T-cell (primary cell): Measurements from ENCODE around the gene GAPVD1. TPM values are rescaled to one million over a fixed set of nuclear protein-coding genes. Genes with fewer than 3 reads are reported as not detected.
"Not testable (repeated sequence)": the region's sequence is repeated elsewhere in the genome, so short reads cannot be mapped to it uniquely, and the experiment has no call there.

ENCODE experiments used
- ATAC-seq, 4 experiments: fragments of 200-7000 bp in 3 of 4; fragments of 150-1000 bp in 1 of 4; cut with Tn5 transposase; replicated peaks in 1 of 4; 1 replicate in 3 of 4; 2 replicates in 1 of 4; pipeline ENCODE4 v1.10.0; 2021; ENCODE audit warnings: moderate library complexity in 3 of 4, mild to moderate bottlenecking in 2 of 4, moderate number of reproducible peaks in 1 of 4
- CTCF ChIA-PET, 2 donors: fragments of 300-600 bp; sonication (Branson Sonifier 250); formaldehyde crosslinking; loops; one replicate each; lab custom pipeline; 2022; ENCODE audit warnings: antibody characterized with exemption in 2 of 2; lab: Charles Lee
- POLR2A ChIA-PET, 2 donors: fragments of 300-600 bp; sonication (Branson Sonifier 250); formaldehyde crosslinking; loops; one replicate each; lab custom pipeline; 2022; ENCODE audit warnings: antibody characterized with exemption in 2 of 2; lab: Charles Lee
- DNase-seq, 35 experiments: peaks; one replicate each; pipeline versions ENCODE4 v3.0.0 to v3.0.0-alpha.2; 2013 to 2023
- H3K27ac ChIP-seq: one replicate; pipeline ENCODE4 v1.5.1; 2013; ENCODE audit warnings: low read length
- H3K27me3 ChIP-seq, 2 experiments: replicated peaks in 1 of 2; 1 replicate in 1 of 2; 2 replicates in 1 of 2; pipeline versions ENCODE4 v1.6.1 to v1.7.0; 2013; ENCODE audit warnings: low read length in 1 of 2, mixed read lengths in 1 of 2; ENCODE audit not compliant: control insufficient read depth in 2 of 2, insufficient read depth in 2 of 2; ENCODE audit errors: extremely low read depth in 1 of 2
- H3K36me3 ChIP-seq, 2 donors: 1 replicate in 1 of 2; 2 replicates in 1 of 2; pipeline versions ENCODE4 v1.6.1 to v1.7.0; 2013; ENCODE audit warnings: low read length in 1 of 2; ENCODE audit not compliant: control insufficient read depth in 2 of 2, insufficient read depth in 1 of 2; ENCODE audit errors: extremely low read depth in 1 of 2
- H3K4me1 ChIP-seq, 2 experiments: 1 replicate in 1 of 2; 2 replicates in 1 of 2; pipeline versions ENCODE4 v1.6.1 to v1.7.0; 2013; ENCODE audit warnings: low read length in 2 of 2, mixed read lengths in 1 of 2; ENCODE audit not compliant: insufficient read depth in 2 of 2, control insufficient read depth in 1 of 2; ENCODE audit errors: extremely low read depth in 1 of 2
- H3K4me3 ChIP-seq, 2 donors: 1 replicate in 1 of 2; 2 replicates in 1 of 2; pipeline versions ENCODE4 v1.5.1 to v1.7.0; 2013; ENCODE audit warnings: mild to moderate bottlenecking in 2 of 2, low read length in 1 of 2, moderate library complexity in 1 of 2; ENCODE audit not compliant: control insufficient read depth in 1 of 2; ENCODE audit errors: extremely low read depth in 1 of 2
- H3K9me3 ChIP-seq: 2 replicates; pipeline ENCODE4 v1.7.0; 2013
- H3K27ac Mint-ChIP-seq, 2 donors: one replicate each; pipeline ENCODE4 v1.8.0; 2020 to 2021; ENCODE audit warnings: mild to moderate bottlenecking in 2 of 2, mixed read lengths in 2 of 2
- H3K27me3 Mint-ChIP-seq, 2 donors: one replicate each; pipeline ENCODE4 v1.8.0; 2021 to 2022; ENCODE audit warnings: mixed read lengths in 2 of 2
- H3K36me3 Mint-ChIP-seq: one replicate; pipeline ENCODE4 v1.8.0; 2021; ENCODE audit warnings: mixed read lengths
- H3K4me1 Mint-ChIP-seq, 3 donors: one replicate each; pipeline ENCODE4 v1.8.0; 2020 to 2022; ENCODE audit warnings: mixed read lengths in 3 of 3, mild to moderate bottlenecking in 1 of 3
- H3K4me3 Mint-ChIP-seq, 3 donors: one replicate each; pipeline ENCODE4 v1.8.0; 2020 to 2022; ENCODE audit warnings: mild to moderate bottlenecking in 3 of 3, mixed read lengths in 3 of 3, moderate library complexity in 3 of 3
- H3K9me3 Mint-ChIP-seq, 3 donors: one replicate each; pipeline ENCODE4 v1.8.0; 2020 to 2022; ENCODE audit warnings: mixed read lengths in 3 of 3
- WGBS: methylation state at CpG from one replicate; pipeline ENCODE4 v1.1.5; 2013; ENCODE audit warnings: missing lambda C conversion rate; ENCODE audit not compliant: insufficient coverage; 5-methylcytosine and 5-hydroxymethylcytosine counted together
- total RNA-seq, 35 experiments: library from RNA in 6 of 35; stranded (reverse) in 6 of 35; fragments of 120-200 nt in 1 of 35; gene quantifications; one replicate each; pipeline versions ENCODE4 v1.2.1 to v1.2.4 and lab custom pipeline; 2013 to 2026

GAPVD1 gene
- total RNA-seq, 5 donors from 2014 or later (not counting 1 experiment from before 2014, with no cell fraction given) = 54.6 to 71.2 (median 57.4) TPM

DNA sequence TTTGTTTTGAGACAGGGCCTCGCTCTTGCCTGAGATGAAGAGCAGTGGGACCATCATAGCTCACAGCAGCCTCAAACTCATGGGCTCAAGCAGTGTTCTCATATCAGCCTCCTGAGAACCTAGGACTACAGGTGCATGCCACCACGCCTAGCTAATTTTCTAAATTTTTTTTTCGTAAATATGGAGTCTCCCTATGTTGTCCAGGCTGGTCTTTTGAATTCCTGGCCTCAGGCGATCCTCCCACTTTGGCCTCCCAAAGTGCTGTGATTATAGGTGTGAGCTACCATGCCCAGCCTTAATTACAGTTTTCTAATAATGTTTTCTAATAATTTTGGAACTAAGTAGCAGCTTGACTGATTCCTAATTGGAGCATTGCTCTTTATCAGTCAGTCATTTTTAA lies 15.1 kb downstream of the GAPVD1 start:
- DNase-seq (no peak), ATAC-seq (no peak)
- Mint-ChIP-seq H3K27me3 (no peaks in the 10 kb centered on the region), H3K4me3 (no peak overlapping the region), H3K4me1 (peaks cover 25 to 31% (median 26%) of the 10 kb centered on the region in 3 donors), H3K27ac (no peak overlapping the region), H3K36me3 (peaks cover 6% of the 10 kb centered on the region), H3K9me3 (no peaks in the 10 kb centered on the region)
- Histone ChIP-seq H3K27me3 (no peaks in the 10 kb centered on the region), H3K4me1 (peaks cover 0 to 4% of the 10 kb centered on the region in 2 experiments), H3K27ac (no peak overlapping the region), H3K36me3 (peaks cover 6 to 8% of the 10 kb centered on the region in 2 donors), H3K4me3 (no peak overlapping the region), H3K9me3 (no peaks in the 10 kb centered on the region)
- WGBS = 100% methylated on average over 1 of the region's 4 CpGs
- CTCF ChIA-PET = no interaction called here
- POLR2A ChIA-PET = interaction anchor here in 1 of 2 donors (0.7 kb wide), 1 partner anchor 1547 kb away, joined by 4 read pairs; no protein-coding TSS in a partner anchor

DNA sequence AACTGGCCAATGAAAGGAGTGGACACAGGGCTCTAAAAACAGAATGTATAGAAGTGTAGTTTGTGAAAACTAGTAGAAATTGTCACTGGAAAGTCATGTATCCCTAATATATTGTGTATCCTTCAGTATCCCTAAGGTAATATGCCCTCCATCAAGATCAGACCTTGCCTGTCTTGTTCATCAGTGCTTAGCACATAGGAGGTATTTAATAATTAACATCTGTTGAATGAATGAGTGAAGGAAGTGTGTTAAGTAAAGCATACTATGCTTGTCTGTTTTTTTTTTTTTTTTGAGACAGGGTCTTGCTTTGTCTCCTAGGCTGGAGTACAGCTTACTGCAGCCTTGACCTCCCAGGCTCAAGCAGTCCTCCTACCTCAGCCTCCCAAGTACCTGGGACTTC lies 15.8 kb downstream of the GAPVD1 start:
- Histone ChIP-seq H3K27ac (no peak overlapping the region), H3K4me1 (no peaks in the 10 kb centered on the region), H3K36me3 (peaks cover 5 to 6% of the 10 kb centered on the region in 2 donors), H3K9me3 (no peaks in the 10 kb centered on the region), H3K4me3 (no peak overlapping the region), H3K27me3 (no peaks in the 10 kb centered on the region)
- CTCF ChIA-PET = no interaction called here
- Mint-ChIP-seq H3K27me3 (no peaks in the 10 kb centered on the region), H3K4me1 (peaks cover 18 to 29% (median 24%) of the 10 kb centered on the region in 3 donors), H3K27ac (no peak overlapping the region), H3K9me3 (no peaks in the 10 kb centered on the region), H3K36me3 (peaks cover 8% of the 10 kb centered on the region), H3K4me3 (no peak overlapping the region)
- POLR2A ChIA-PET = interaction anchor here in 1 of 2 donors (0.7 kb wide), 1 partner anchor 1546 kb away, joined by 4 read pairs; no protein-coding TSS in a partner anchor
- ATAC-seq = no peak
- no peak for DNase-seq

DNA sequence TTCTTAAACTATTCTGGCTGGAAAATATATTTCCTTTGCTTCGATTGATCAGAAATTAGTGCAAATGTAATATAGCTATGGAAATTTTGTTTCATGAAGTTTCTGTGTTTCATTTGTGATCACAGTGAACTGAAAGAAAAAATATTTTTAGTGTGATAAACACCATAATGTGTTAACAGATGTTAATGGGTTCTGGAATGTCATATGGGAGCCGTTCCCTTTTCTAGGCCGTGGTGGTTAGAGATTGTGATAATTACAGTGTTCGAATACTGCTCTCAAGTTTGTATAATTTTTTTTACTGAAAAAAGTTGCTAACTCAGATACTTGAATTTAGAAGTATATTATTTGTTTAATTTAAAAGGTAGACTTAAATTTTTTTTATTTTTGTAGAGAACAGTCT lies 19.3 kb downstream of the GAPVD1 start:
- DNase-seq (no peak), ATAC-seq (no peak)
- peaks cover 9% of the 10 kb centered on the region for H3K36me3 Mint-ChIP-seq
- H3K4me3 Mint-ChIP-seq = no peak overlapping the region
- ChIA-PET CTCF (no interaction called here), POLR2A (interaction anchor here in 1 of 2 donors (0.6 kb wide), 1 partner anchor 170 kb away, joined by 3 read pairs; no protein-coding TSS in a partner anchor)
- H3K27ac ChIP-seq = no peak overlapping the region
- H3K27ac Mint-ChIP-seq = no peak overlapping the region
- H3K27me3 ChIP-seq = no peaks in the 10 kb centered on the region
- no peaks in the 10 kb centered on the region for H3K9me3 ChIP-seq
- WGBS = no CpG with 5 or more reads among the region's 4 CpGs
- H3K4me1 Mint-ChIP-seq = peaks cover 7 to 26% (median 18%) of the 10 kb centered on the region in 3 donors
- H3K9me3 Mint-ChIP-seq = no peaks in the 10 kb centered on the region
- H3K4me1 ChIP-seq = no peaks in the 10 kb centered on the region
- H3K27me3 Mint-ChIP-seq = no peaks in the 10 kb centered on the region
- no peak overlapping the region for H3K4me3 ChIP-seq
- H3K36me3 ChIP-seq = peaks cover 5 to 6% of the 10 kb centered on the region in 2 donors

DNA sequence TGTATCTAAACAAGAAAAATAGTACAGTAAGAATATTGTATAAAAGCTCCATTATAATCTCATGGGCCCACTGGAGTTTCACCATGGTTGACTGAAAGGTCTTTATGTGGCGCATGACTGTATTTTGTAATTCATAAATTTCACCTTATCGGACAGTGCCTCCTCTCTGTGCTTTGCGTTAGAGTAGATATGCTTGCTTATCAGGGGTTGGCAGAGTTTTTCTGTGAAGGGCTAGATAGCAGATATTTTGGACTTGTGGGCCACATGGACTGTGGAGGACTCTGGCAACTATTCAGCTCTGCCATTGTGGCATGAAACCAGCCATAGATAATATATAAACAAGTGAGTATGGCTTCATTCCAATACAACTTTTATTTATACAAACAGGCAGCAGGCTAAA lies 23.2 kb downstream of the GAPVD1 start:
- no peak overlapping the region for H3K27ac Mint-ChIP-seq
- H3K9me3 Mint-ChIP-seq = no peaks in the 10 kb centered on the region
- ChIA-PET POLR2A (no interaction called here), CTCF (no interaction called here)
- WGBS = no CpG with 5 or more reads among the region's 3 CpGs
- Histone ChIP-seq H3K4me1 (no peaks in the 10 kb centered on the region), H3K27me3 (no peaks in the 10 kb centered on the region), H3K36me3 (peaks cover 0 to 16% of the 10 kb centered on the region in 2 donors), H3K9me3 (no peaks in the 10 kb centered on the region), H3K4me3 (no peak overlapping the region), H3K27ac (no peak overlapping the region)
- H3K4me3 Mint-ChIP-seq = no peak overlapping the region
- no peak for ATAC-seq
- no peaks in the 10 kb centered on the region for H3K27me3 Mint-ChIP-seq
- peaks cover 9 to 18% (median 14%) of the 10 kb centered on the region in 3 donors for H3K4me1 Mint-ChIP-seq
- peaks cover 9% of the 10 kb centered on the region for H3K36me3 Mint-ChIP-seq
- DNase-seq = no peak

DNA sequence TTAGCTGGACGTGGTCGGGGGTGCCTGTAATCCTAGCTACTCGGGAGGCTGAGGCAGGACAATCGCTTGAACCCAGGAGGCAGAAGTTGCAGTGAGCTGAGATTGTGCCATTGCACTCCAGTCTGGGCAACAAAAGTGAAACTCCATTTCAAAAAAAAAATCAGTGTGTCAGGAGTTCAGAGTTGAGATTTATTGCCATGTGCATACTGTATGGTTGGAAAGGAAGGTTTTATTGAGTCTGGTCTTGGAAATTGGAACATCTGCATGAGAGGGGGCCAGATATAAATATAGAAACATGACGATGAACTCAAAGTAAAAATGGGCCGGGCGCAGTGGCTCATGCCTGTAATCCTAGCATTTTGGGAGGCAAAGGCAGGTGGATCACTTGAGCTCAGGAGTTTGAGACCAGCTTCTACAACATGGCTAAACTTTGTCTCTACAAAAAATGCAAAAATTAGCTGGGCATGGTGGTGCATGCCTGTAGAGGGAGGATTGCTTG lies 25.4 kb downstream of the GAPVD1 start:
- H3K4me1 ChIP-seq, H3K27me3 Mint-ChIP-seq, H3K36me3 Mint-ChIP-seq, H3K4me3 ChIP-seq, H3K27ac ChIP-seq, H3K27me3 ChIP-seq, H3K9me3 Mint-ChIP-seq, POLR2A ChIA-PET, DNase-seq, H3K4me3 Mint-ChIP-seq, H3K27ac Mint-ChIP-seq, ATAC-seq, H3K9me3 ChIP-seq, CTCF ChIA-PET: not testable (repeated sequence)
- peaks cover 9 to 16% (median 14%) of the 10 kb centered on the region in 3 donors for H3K4me1 Mint-ChIP-seq
- H3K36me3 ChIP-seq = peaks cover 0 to 12% of the 10 kb centered on the region in 2 donors
- 98% methylated on average over 5 of the region's 7 CpGs for WGBS

DNA sequence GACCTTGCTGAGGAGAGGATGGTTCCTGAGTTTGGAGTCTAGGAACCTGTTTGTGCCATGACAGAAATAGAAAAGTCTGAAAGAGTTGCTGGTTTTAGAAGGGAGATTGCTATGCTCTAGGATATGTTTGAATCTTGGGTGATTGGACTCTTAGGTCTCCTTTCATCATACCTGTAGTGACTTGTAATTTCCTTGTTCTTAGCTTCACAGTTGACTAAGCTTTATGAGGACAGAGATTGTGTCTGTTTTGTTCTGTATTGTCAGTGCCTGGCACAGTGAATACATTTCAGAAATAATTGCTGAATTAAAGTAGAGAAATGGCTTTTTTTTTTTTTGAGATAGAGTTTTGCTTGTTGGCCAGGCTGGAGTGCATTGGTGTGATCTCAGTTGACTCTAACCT lies 31.5 kb downstream of the GAPVD1 start:
- Histone ChIP-seq H3K4me3 (no peak overlapping the region), H3K27me3 (no peaks in the 10 kb centered on the region), H3K9me3 (no peaks in the 10 kb centered on the region), H3K27ac (no peak overlapping the region), H3K4me1 (peaks cover 0 to 2% of the 10 kb centered on the region in 2 experiments), H3K36me3 (peaks cover 0 to 14% of the 10 kb centered on the region in 2 donors)
- CTCF ChIA-PET = no interaction called here
- POLR2A ChIA-PET = no interaction called here
- no peak overlapping the region for H3K27ac Mint-ChIP-seq
- H3K27me3 Mint-ChIP-seq = no peaks in the 10 kb centered on the region
- peaks cover 11 to 19% (median 15%) of the 10 kb centered on the region in 3 donors for H3K4me1 Mint-ChIP-seq
- no peak overlapping the region for H3K4me3 Mint-ChIP-seq
- DNase-seq (no peak), ATAC-seq (no peak)
- no peaks in the 10 kb centered on the region for H3K9me3 Mint-ChIP-seq
- H3K36me3 Mint-ChIP-seq = no peaks in the 10 kb centered on the region
